A172 (cell line): ENCODE measurements around the gene BGN. TPM values are rescaled to one million over a fixed set of nuclear protein-coding genes. Genes with fewer than 3 reads are reported as not detected.

Experiments
- DNase-seq: peaks from one replicate; pipeline ENCODE4 v3.0.0-alpha.2; 2015; ENCODE audit warnings: low spot score
- total RNA-seq: library from RNA; depleted of rRNA; stranded (reverse); fragments of >200 nt; shearing (Covaris generic); gene quantifications from 2 replicates; pipeline ENCODE4 v1.2.3, GENCODE V29; 2014

The BGN gene
- total RNA-seq, 1 experiment from 2014 or later = not detected

GRCh38 chrX:153504445-153505016, 9.8 kb downstream of the BGN start:
- no peak for DNase-seq

GRCh38 chrX:153505361-153505760, 10.6 kb downstream of the BGN start:
- DNase-seq = no peak

- peak; percentile 61 for DNase-seq
Observed at GRCh38 chrX:153507484-153508178, 12.9 kb downstream of the BGN start.

- no peak for DNase-seq
Observed at GRCh38 chrX:153509592-153509991, 14.8 kb downstream of the BGN start.

- DNase-seq = no peak
Observed at GRCh38 chrX:153510383-153510782, 15.6 kb downstream of the BGN start.

DNA sequence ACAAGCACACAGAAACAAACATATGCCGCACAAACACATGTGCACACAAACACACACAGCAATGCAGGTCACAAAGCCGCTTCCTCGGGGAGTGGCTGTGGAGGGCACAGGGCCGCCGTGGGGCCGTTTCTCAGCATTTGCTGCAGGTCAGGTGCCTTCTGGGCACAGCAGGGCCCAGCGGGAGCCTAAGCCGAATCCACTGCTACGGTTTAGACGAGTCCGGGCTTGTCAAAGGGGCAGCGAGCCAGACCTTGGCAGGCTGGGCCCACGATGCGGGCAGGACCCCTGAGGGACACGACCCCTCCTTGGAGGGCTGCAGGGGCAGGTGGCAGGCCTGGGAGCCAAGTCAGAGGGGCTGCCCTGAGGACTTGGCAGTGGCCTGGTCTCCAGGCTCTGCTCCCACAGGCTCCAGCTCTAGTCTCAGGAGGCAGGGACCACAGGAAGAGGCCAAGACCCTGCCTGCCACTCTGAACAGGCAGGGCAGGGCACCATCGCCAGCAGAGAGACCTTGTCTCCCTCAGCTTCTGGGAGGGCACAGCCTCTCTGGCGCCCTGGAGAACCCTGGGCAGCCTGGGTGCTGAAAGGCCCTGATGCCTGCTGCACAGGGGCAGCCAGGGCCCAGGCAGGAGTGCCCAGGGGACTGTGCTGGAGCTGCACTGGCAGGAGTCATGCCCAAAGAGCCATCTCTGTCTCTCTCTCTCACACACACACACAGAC, 17.2 kb downstream of the BGN start:
- no peak for DNase-seq

DNA sequence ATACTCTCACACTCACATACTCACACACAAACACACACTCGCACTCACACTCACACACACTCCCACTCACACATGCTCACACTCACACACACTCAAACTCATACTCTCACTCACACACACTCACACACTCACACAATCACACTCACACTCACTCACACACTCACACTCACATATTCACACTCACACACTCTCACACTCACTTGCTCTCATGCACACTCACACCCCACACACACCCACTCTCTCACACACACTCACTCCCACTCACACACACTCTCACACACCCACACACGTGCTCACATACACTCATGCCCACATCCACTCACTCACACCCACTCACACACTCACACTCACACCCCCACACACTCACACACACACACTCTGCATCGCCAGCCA, 17.7 kb downstream of the BGN start:
- DNase-seq = no peak

DNA sequence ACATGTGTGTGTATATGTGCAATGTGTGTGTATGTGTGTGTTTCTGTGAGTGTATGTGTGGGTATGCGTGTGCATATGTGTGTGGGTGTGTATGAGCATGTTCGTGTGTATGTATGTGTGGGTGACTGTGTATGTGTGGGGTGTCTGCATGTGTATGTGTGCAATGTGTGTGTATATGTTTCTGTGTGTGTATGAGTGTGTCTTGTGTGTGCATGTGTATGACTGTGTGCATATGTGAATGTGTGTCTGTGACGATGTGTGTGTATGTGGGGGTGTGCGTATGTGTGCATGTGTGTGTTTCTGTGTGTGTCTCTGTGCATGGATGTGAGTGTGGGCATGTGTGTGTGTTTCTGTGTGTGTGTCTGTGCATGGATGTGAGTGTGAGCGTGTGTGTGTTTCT, 18.5 kb downstream of the BGN start:
- no peak for DNase-seq

- no peak for DNase-seq
Observed at GRCh38 chrX:153514259-153514658, 19.5 kb downstream of the BGN start.

GRCh38 chrX:153515435-153515834, 20.7 kb downstream of the BGN start:
- DNase-seq = no peak

DNA sequence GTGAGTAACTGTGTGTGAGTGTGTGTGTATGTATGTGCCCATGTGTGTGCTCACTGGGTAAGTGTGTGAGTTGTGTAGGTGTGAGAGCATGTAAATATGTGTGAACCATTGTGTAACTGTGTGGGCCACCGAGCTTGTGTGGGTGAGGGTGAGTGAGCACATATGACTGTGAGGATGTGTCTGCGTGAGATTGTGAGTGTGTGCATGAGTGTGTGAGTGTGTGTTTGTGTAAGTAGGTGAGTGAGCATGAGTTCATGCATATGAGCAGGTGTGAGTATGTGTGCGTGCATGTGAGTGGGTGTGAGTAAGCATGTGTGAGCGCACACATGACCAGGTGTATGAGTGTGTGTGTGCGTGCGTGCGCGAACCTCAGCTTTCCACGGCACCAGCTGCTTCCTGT, 21.3 kb downstream of the BGN start:
- no peak for DNase-seq

- DNase-seq = no peak
Observed at GRCh38 chrX:153517423-153517822, 22.6 kb downstream of the BGN start, which contains the start of gene ATP2B3. Gene ATP2B3, plus strand, starts transcription at chrX:153517642. Its CDS starts 18,606 bp downstream, at chrX:153536248.

- no peak for DNase-seq
Observed at GRCh38 chrX:153517946-153518834, 23.4 kb downstream of the BGN start.

DNA sequence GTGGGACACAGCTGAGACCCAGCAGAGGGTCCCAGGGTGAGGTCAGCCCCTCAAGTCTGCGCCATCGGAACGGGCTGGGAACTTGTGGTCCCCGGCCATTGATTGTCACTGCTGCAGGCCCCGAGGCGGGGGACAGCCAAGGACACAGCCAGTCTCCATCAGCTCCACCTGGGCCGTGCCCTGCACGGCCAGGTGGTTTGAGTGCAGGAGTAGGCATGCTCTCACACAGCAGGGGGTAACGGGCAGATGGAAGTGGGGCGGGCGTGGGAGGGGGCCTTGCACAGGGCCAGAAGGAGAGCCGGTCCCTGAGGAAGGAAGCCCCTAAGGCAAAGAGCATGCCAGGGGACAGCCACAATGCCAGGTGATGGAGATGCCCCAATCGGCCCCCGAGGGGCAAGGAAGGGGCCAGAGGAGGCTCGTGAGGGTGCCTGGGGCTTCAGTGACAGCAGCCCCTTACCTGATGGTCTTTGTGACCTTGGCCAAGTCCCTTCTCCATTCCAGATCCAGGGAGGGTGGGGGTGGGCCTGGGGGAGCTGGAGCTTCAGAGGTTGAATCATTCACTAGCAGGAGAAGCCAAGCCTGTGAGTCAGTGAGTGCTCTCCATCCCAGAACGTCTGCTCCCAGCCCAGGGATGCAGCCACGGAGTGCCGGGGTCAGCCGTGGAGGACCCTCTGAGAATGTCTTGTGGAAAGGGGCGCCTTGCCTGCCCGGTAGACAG, 24.9 kb downstream of the BGN start:
- peak; percentile 64 for DNase-seq

- no peak for DNase-seq
Observed at GRCh38 chrX:153520287-153520917, 25.6 kb downstream of the BGN start.

- peak; percentile 49 for DNase-seq
Observed at GRCh38 chrX:153521034-153521433, 26.3 kb downstream of the BGN start.

- no peak for DNase-seq
Observed at GRCh38 chrX:153522259-153522658, 27.5 kb downstream of the BGN start.

DNA sequence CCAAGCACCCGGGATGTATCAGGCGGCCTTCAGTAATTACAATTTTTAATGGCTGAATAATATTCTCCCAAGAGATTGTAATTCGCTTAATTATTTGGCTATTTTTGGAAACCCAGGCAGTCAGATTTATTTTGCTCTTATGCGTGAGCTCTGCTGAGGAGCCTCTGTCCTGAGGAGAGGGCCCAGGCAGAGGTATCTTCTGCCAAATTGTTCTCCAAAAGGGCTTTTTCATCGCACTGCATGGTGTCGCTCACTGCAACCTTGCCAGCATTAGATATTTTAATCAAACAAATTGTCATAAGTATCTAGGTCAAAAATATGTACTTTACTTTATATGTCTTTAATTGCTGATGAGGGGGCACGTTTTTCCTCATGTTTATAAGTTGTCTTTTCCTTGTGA, 28.5 kb downstream of the BGN start:
- DNase-seq = no peak

DNA sequence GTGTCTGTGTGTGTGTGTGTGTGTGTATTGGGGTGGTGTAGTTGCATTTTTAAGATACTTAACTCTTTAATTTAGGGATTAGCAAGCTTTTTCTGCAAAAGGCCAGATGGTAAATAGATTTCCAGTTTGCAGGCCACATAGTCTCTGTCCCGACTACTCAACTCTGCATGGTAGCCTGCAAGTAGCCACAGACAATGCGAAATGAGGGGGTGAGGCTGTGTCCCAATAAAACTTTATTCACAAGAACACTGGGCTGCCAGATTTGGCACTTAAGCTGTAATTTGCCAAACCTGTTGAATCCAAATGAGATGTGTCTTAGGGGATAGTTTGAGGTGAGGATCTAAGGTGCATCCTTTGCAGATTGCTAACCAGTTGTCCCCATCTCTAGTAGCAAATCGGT, 29.5 kb downstream of the BGN start:
- no peak for DNase-seq

GRCh38 chrX:153525451-153525850, 30.7 kb downstream of the BGN start:
- no peak for DNase-seq

GRCh38 chrX:153526042-153526441, 31.3 kb downstream of the BGN start:
- no peak for DNase-seq
